GM21529 (cell line): ENCODE measurements around the gene ZNF606.

Source experiments
- ATAC-seq: cut with Tn5 transposase; IDR thresholded peaks from one replicate; pipeline ENCODE4 v1.9.1; 2021; ENCODE audit not compliant: unreplicated experiment

ZNF606 gene

GRCh38 chr19:57934820-57935665 is 67.6 kb downstream of the ZNF606 start, which contains the start of gene ZNF418:
Gene ZNF418 (minus strand): TSS chr19:57935402. CDS start chr19:57933822, 1,580 bp downstream.
- peak; percentile 74 for ATAC-seq

GRCh38 chr19:57927587-57927986 is 75.0 kb downstream of the ZNF606 start:
- no peak for ATAC-seq
